ENCODE measurements around the gene TMPRSS6. TPM values are rescaled to one million over a fixed set of nuclear protein-coding genes. Genes with fewer than 3 reads are reported as not detected.

The TMPRSS6 gene
- total and polyA plus RNA-seq, 2 donors (not counting 1 experiment from before 2014, with no cell fraction given) = 0.03 TPM; not detected in 1

GRCh38 chr22:37028692-37029674 is 80.5 kb downstream of the TMPRSS6 start:
- Histone ChIP-seq H3K9ac (ENCODE audit: low read length) (no peak overlapping the region), H4K20me1 (ENCODE audit: control insufficient read depth, insufficient read depth, low read length, poor library complexity, severe bottlenecking) (no peaks in the 10 kb centered on the region), H2AFZ (ENCODE audit: insufficient read depth, low read depth, low read length, poor library complexity, severe bottlenecking) (no peak overlapping the region), H3K27ac (ENCODE audit: low read length in 2 of 2) (no peak overlapping the region), H3K79me2 (ENCODE audit: control insufficient read depth, insufficient read depth, low read length) (no peaks in the 10 kb centered on the region), H3K4me1 (ENCODE audit: control insufficient read depth in 2 of 2, insufficient read depth in 2 of 2, low read length in 2 of 2) (no peaks in the 10 kb centered on the region), H3K4me2 (replicated peaks; ENCODE audit: low read depth, low read length, poor library complexity, severe bottlenecking) (no peak overlapping the region), H3K27me3 (replicated peaks in 1 of 4; ENCODE audit: control extremely low read depth in 1 of 4, control insufficient read depth in 3 of 4, insufficient read depth in 4 of 4, low read length in 3 of 4) (no peaks in the 10 kb centered on the region), H3K9me3 (ENCODE audit: control extremely low read depth in 1 of 3, control insufficient read depth in 2 of 3, insufficient read depth in 1 of 3, low read length in 2 of 3) (no peaks in the 10 kb centered on the region), H3K4me3 (ENCODE audit: control extremely low read depth in 1 of 5, extremely low read depth in 1 of 5, insufficient read depth in 1 of 5, low read depth in 2 of 5, low read length in 4 of 5) (no peak overlapping the region), H3K36me3 (replicated peaks in 1 of 2; ENCODE audit: control extremely low read depth in 1 of 2, control insufficient read depth in 1 of 2, extremely low read depth in 1 of 2, insufficient read depth in 2 of 2, low read length in 1 of 2) (no peaks in the 10 kb centered on the region)
- 96% methylated on average over 20 of the region's 22 CpGs for WGBS (ENCODE audit: insufficient coverage)
- ATAC-seq (ENCODE audit: low read depth) (no peak), DNase-seq (no peak)
- CTCF ChIA-PET = interaction anchor here (0.6 kb wide), 1 partner anchor 60 kb away, joined by 3 read pairs; no protein-coding TSS in a partner anchor
- H3K4me3 Mint-ChIP-seq = no peak overlapping the region
- intact Hi-C loops (cut with micrococcal nuclease) = no loop called here
- POLR2A ChIA-PET = no interaction called here
- no peak overlapping the region for H3K27ac Mint-ChIP-seq
- H3K4me1 Mint-ChIP-seq = no peaks in the 10 kb centered on the region
- H3K27me3 Mint-ChIP-seq = no peaks in the 10 kb centered on the region
- H3K9me3 Mint-ChIP-seq (ENCODE audit: insufficient read depth) = no peaks in the 10 kb centered on the region
- TF ChIP-seq EZH2 (IDR thresholded peaks at IDR 0.05; ENCODE audit: borderline replicate concordance, insufficient read depth, low read depth, low read length, poor library complexity, severe bottlenecking) = no peak
- TF ChIP-seq, protein P1, sequence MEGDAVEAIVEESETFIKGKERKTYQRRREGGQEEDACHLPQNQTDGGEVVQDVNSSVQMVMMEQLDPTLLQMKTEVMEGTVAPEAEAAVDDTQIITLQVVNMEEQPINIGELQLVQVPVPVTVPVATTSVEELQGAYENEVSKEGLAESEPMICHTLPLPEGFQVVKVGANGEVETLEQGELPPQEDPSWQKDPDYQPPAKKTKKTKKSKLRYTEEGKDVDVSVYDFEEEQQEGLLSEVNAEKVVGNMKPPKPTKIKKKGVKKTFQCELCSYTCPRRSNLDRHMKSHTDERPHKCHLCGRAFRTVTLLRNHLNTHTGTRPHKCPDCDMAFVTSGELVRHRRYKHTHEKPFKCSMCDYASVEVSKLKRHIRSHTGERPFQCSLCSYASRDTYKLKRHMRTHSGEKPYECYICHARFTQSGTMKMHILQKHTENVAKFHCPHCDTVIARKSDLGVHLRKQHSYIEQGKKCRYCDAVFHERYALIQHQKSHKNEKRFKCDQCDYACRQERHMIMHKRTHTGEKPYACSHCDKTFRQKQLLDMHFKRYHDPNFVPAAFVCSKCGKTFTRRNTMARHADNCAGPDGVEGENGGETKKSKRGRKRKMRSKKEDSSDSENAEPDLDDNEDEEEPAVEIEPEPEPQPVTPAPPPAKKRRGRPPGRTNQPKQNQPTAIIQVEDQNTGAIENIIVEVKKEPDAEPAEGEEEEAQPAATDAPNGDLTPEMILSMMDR (IDR thresholded peaks at IDR 0.05) = no peak

- Mint-ChIP-seq H3K9me3 (ENCODE audit: insufficient read depth) (no peaks in the 10 kb centered on the region), H3K4me1 (no peaks in the 10 kb centered on the region), H3K27me3 (no peaks in the 10 kb centered on the region), H3K27ac (no peak overlapping the region), H3K4me3 (no peak overlapping the region)
- Histone ChIP-seq H3K27ac (ENCODE audit: low read length in 2 of 2) (no peak overlapping the region), H4K20me1 (ENCODE audit: control insufficient read depth, insufficient read depth, low read length, poor library complexity, severe bottlenecking) (no peaks in the 10 kb centered on the region), H2AFZ (ENCODE audit: insufficient read depth, low read depth, low read length, poor library complexity, severe bottlenecking) (no peak overlapping the region), H3K27me3 (replicated peaks in 1 of 4; ENCODE audit: control extremely low read depth in 1 of 4, control insufficient read depth in 3 of 4, insufficient read depth in 4 of 4, low read length in 3 of 4) (no peaks in the 10 kb centered on the region), H3K4me1 (ENCODE audit: control insufficient read depth in 2 of 2, insufficient read depth in 2 of 2, low read length in 2 of 2) (no peaks in the 10 kb centered on the region), H3K79me2 (ENCODE audit: control insufficient read depth, insufficient read depth, low read length) (peaks cover under 1% of the 10 kb centered on the region), H3K9me3 (ENCODE audit: control extremely low read depth in 1 of 3, control insufficient read depth in 2 of 3, insufficient read depth in 1 of 3, low read length in 2 of 3) (no peaks in the 10 kb centered on the region), H3K4me2 (replicated peaks; ENCODE audit: low read depth, low read length, poor library complexity, severe bottlenecking) (no peak overlapping the region), H3K9ac (ENCODE audit: low read length) (no peak overlapping the region), H3K4me3 (ENCODE audit: control extremely low read depth in 1 of 5, extremely low read depth in 1 of 5, insufficient read depth in 1 of 5, low read depth in 2 of 5, low read length in 4 of 5) (no peak overlapping the region), H3K36me3 (replicated peaks in 1 of 2; ENCODE audit: control extremely low read depth in 1 of 2, control insufficient read depth in 1 of 2, extremely low read depth in 1 of 2, insufficient read depth in 2 of 2, low read length in 1 of 2) (no peaks in the 10 kb centered on the region)
- WGBS (ENCODE audit: insufficient coverage) = 97% methylated on average over 7 of the region's 7 CpGs
- DNase-seq (no peak), ATAC-seq (ENCODE audit: low read depth) (no peak)
- intact Hi-C loops (cut with micrococcal nuclease) = no loop called here
- CTCF ChIA-PET = no interaction called here
- TF ChIP-seq, protein P1 (IDR thresholded peaks at IDR 0.05) = no peak
- TF ChIP-seq EZH2 (IDR thresholded peaks at IDR 0.05; ENCODE audit: borderline replicate concordance, insufficient read depth, low read depth, low read length, poor library complexity, severe bottlenecking) = no peak
- POLR2A ChIA-PET = no interaction called here
Measured at GRCh38 chr22:37027556-37027955, 82.0 kb downstream of the TMPRSS6 start.
